Activated CD4-positive, alpha-beta T cell treated with anti-CD3 and anti-CD28 coated beads, Interleukin-2, amount 50 U/mL, for 48 hours (primary cell): ENCODE results near the gene NOC4L.

Experiments
- DNase-seq, 2 experiments: peaks; one replicate each; pipeline ENCODE4 v3.0.0-alpha.2; 2020

The NOC4L gene

GRCh38 chr12:132171293-132171967 is 27.2 kb downstream of the NOC4L start:
- DNase-seq: no peak

- DNase-seq: no peak
Measured at GRCh38 chr12:132171968-132172521, 27.8 kb downstream of the NOC4L start.

GRCh38 chr12:132172619-132173018 is 28.4 kb downstream of the NOC4L start:
- no peak for DNase-seq

GRCh38 chr12:132173135-132174014 is 29.1 kb downstream of the NOC4L start:
- DNase-seq: no peak

GRCh38 chr12:132174015-132174838 is 30.0 kb downstream of the NOC4L start:
- DNase-seq: no peak

- DNase-seq: no peak
Measured at GRCh38 chr12:132174839-132175490, 30.7 kb downstream of the NOC4L start.

GRCh38 chr12:132175496-132176384 is 31.5 kb downstream of the NOC4L start:
- DNase-seq: no peak

- no peak for DNase-seq
Measured at GRCh38 chr12:132176385-132176919, 32.2 kb downstream of the NOC4L start.

- no peak for DNase-seq
Measured at GRCh38 chr12:132176920-132177551, 32.8 kb downstream of the NOC4L start.

- no peak for DNase-seq
Measured at GRCh38 chr12:132178316-132178715, 34.1 kb downstream of the NOC4L start.

GRCh38 chr12:132178801-132179401 is 34.6 kb downstream of the NOC4L start:
- peak; percentile 54 to 64 for DNase-seq

GRCh38 chr12:132179431-132180362 is 35.4 kb downstream of the NOC4L start:
- no peak for DNase-seq

- no peak for DNase-seq
Measured at GRCh38 chr12:132180648-132181546, 36.6 kb downstream of the NOC4L start.

GRCh38 chr12:132181570-132182200 is 37.4 kb downstream of the NOC4L start:
- DNase-seq: no peak

- no peak for DNase-seq
Measured at GRCh38 chr12:132182206-132182710, 38.0 kb downstream of the NOC4L start.

- no peak for DNase-seq
Measured at GRCh38 chr12:132182711-132183365, 38.6 kb downstream of the NOC4L start.

- peak in 1 of 2 experiments; percentile 33 for DNase-seq
Measured at GRCh38 chr12:132185705-132186104, 41.4 kb downstream of the NOC4L start.
